Hematopoietic multipotent progenitor cell treated with erythropoietin and hydrocortisone succinate and interleukin-3 and kit ligand, for 15 days (in vitro differentiated cells): ENCODE results near the gene PAQR8.
"Not testable (repeated sequence)": the region's sequence is repeated elsewhere in the genome, so short reads cannot be mapped to it uniquely, and the experiment has no call there.

Experiments used
- DNase-seq: peaks from one replicate; pipeline ENCODE4 v3.0.0-alpha.2; 2015; ENCODE audit warnings: low spot score

PAQR8 gene

GRCh38 chr6:52377538-52378221, 15.7 kb downstream of the PAQR8 start:
- DNase-seq, result no peak

- DNase-seq, result no peak
These were observed 19.3 kb downstream of the PAQR8 start for GRCh38 chr6:52381249-52381648.

- no peak for DNase-seq
These were observed 22.3 kb downstream of the PAQR8 start for GRCh38 chr6:52384145-52384766.

GRCh38 chr6:52385074-52385473, 23.1 kb downstream of the PAQR8 start:
- no peak for DNase-seq

- DNase-seq, result not testable (repeated sequence)
These were observed 26.2 kb downstream of the PAQR8 start for GRCh38 chr6:52388119-52388518.

- no peak for DNase-seq
These were observed 26.8 kb downstream of the PAQR8 start for GRCh38 chr6:52388790-52389189.

- no peak for DNase-seq
These were observed 27.3 kb downstream of the PAQR8 start for GRCh38 chr6:52389264-52389625.

GRCh38 chr6:52389626-52390360, 27.8 kb downstream of the PAQR8 start:
- no peak for DNase-seq

GRCh38 chr6:52390361-52390727, 28.4 kb downstream of the PAQR8 start:
- no peak for DNase-seq

GRCh38 chr6:52391599-52391998, 29.6 kb downstream of the PAQR8 start:
- DNase-seq, result no peak

- DNase-seq, result no peak
These were observed 31.0 kb downstream of the PAQR8 start for GRCh38 chr6:52392944-52393343.

- no peak for DNase-seq
These were observed 31.8 kb downstream of the PAQR8 start for GRCh38 chr6:52393780-52394179.

GRCh38 chr6:52394251-52394666, 32.3 kb downstream of the PAQR8 start:
- no peak for DNase-seq

- no peak for DNase-seq
These were observed 34.0 kb downstream of the PAQR8 start for GRCh38 chr6:52395969-52396368.

- peak; percentile 48 for DNase-seq
These were observed 37.8 kb downstream of the PAQR8 start for GRCh38 chr6:52399511-52400312.

GRCh38 chr6:52400313-52401041, 38.5 kb downstream of the PAQR8 start:
- no peak for DNase-seq

- DNase-seq, result no peak
These were observed 41.1 kb downstream of the PAQR8 start for GRCh38 chr6:52403086-52403485.

GRCh38 chr6:52403627-52404026, 41.7 kb downstream of the PAQR8 start:
- DNase-seq, result peak; percentile 77

- DNase-seq, result no peak
These were observed 43.3 kb downstream of the PAQR8 start for GRCh38 chr6:52405243-52405642.

- peak; percentile 65 for DNase-seq
These were observed 45.5 kb downstream of the PAQR8 start for GRCh38 chr6:52407467-52407866.

GRCh38 chr6:52409499-52409898, 47.5 kb downstream of the PAQR8 start:
- no peak for DNase-seq

- no peak for DNase-seq
These were observed 49.0 kb downstream of the PAQR8 start for GRCh38 chr6:52410979-52411378.
